Measurements from ENCODE around the gene BCKDHB.

GRCh38 chr6:80254716-80255115 lies 148.2 kb downstream of the BCKDHB start:
- TF ChIP-seq CTCF (conservative IDR thresholded peaks at IDR 0.05), result no peak
- TF ChIP-seq ZFX (IDR thresholded peaks at IDR 0.05), result no peak
